Activated naive CD4-positive, alpha-beta T cell treated with anti-CD3 and anti-CD28 coated beads, Interleukin-2, amount 50 U/mL, for 16 hours (primary cell): ENCODE measurements around the gene DGKE.
A peak's percentile ranks its signal among the peaks of the same experiment; 100 is the strongest.

Experiments
- DNase-seq: peaks from one replicate; pipeline ENCODE4 v3.0.0-alpha.2; 2020

The DGKE gene

DNA sequence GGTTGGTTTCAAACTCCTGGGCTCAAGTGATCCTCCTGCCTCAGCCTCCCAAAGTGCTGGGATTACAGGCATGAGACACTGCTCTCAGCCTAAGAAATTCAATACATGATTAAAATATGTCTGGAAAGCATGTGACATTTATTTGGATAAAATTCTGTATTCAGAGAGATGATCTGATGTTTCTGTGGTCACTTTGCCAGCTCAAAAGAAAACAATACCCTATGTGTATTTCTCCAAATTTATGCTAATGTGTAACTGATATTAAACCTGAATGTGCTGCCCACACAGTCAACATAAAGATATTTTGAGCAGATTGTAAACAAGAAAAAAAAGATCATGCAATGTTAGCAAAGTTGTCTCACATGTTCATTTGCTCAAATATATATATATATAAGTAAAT is 16.9 kb upstream of the DGKE start:
- DNase-seq = no peak

DNA sequence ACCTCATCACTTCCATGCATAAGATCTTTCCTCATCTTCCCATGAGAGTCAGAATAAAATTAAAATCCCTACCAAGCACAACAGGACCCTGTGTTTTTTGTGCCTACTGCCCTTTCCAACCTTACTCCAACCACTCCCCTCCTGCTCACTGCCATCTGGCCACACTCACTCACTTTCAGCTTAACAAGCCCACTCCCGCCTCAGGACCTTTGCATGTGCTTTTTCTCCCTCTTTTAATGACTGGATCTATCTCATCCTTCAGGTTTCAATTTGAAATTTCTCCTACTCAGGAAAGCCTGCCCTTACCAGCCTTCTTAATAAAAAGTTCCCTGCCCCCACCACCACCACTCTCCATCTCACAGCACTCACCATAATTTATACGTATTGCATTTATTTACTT is 14.9 kb upstream of the DGKE start:
- DNase-seq = no peak

DNA sequence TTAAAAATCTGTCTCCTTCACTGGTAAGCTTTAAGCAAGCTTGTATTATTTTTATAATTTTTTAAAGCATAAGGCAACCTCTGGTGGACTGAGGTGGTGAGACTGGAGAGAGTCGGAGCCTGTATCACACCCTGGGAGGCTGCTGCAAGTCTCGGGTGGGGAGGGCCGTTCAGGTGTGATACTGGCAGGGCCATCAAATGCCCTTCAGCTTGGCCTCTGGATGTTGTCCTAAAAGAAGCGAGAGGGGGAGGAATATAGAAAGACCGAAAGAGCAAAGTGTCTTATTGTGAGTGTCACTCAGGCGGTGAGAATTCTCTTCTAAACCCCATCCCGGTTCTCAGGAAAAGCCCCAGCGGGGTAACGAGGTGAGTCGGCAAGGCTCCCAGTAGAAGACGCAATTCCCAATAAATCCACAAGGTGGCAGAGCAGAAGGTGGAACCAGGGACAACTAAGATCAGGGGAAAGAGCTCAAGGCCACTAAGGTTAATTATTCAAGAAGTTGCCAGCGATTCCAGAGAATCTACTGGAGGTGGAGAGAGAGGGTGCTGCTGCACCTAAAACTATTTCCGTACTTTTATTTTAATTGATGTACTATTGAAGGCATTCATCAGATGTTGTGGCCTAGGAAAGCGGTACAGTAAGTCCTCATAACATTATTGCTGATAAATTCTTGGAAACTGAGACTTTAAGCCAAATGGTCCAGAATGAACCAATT is 14.4 kb upstream of the DGKE start:
- peak; percentile 65 for DNase-seq

DNA sequence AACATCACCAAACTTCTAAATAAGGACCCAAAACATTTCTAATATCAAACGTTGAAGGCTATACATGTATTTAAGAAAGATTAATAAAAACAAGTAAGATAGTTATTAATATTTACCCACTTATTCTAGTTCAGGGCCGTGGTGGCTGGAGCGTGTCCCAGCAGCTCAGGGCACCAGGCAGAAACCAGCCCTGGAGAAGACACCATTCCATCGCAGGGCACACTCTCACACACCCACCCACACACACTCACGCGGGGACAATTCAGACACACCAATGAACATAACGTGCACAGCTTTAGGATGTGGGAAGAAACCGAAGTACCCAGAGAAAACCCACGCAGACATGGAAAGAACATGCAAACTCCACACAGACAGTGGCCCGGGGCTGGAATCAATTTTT is 13.7 kb upstream of the DGKE start:
- DNase-seq = no peak

DNA sequence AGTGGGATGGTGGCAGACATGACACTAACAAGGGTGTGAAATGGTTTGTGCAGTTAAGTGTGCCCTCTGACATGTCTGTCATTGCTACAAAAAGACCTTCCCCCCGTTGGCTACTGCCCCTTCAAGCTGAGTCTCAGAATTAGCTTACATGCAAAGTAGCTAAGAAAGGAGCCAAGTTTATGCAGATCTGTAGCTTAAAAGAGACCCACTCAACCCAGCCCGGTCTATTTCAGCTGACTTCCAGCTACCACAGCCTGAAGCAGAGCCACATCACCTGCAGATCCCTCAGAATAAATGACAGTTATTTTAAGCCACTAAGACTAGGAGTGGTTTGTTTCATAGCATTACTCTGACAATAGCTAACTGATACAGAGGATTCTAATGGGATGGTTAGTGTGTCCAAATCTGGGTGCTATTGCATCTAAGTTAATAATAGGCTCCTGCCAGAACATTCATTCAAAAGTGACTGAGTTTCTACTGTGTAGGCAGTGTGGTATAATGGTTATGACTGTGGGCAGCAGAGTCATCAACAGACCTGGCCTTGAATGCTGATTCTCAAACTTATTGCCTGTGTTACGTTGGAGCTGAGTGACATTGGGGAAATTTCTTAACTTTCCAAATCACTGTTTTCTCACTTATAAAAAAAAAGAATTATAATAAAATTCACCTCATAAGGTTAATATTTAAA is 12.0 kb upstream of the DGKE start:
- DNase-seq = no peak

DNA sequence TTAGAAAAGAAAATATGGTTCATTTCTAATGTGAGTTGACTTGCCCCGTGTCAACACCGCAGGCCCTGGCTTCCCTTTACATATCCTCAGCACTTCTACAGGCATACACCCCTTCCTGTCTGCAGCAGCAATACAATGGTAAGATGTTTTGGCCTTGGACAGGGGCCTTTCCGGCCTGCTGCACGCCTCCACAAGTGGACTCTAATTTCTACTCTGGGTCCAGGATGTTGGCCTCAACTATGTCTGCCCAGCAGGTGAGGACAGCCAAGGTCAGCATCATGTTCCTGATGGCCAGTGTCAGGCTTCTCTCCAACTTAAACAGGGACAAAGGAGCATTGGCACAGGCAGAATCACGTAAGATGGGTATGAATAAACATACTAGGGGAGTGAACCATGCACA is 11.2 kb upstream of the DGKE start:
- DNase-seq = no peak

DNA sequence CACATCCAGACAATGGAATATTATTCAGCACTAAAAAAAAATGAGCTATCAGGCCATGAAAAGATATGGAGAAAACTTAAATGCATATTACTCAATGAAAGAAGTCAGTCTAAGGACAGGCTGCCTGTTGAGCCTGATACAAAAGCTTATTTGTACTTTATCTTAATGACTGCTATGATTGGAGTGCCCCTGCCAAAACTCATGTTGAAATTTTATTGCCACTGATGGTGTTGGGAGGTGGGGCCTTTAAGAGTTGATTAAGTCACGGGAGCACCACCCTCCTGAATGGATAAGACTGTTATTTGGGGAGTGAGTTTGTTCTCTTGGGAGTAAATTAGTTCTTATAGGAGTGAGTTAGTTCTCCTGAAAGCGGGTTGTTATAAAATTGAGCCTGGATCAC is 10.1 kb upstream of the DGKE start:
- DNase-seq = no peak

DNA sequence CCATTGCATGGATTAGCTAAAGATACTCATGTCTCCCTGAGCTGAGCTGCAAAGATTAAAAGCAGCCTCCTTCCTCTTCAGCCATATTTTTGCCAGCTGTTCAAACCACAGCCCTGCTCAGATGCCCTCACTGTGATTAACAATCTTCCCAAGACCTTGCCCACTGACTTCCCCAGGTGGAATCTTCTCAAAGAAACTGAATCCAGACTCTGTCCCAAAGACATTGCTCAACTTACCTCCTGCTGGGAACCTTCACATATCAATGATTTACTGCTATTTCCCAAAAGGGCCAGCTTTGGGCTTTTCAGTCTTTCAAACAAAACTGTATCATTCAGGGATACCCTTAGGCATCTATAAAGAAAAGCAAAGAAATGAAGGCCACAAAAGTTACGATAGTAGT is 9.4 kb upstream of the DGKE start:
- DNase-seq = no peak

DNA sequence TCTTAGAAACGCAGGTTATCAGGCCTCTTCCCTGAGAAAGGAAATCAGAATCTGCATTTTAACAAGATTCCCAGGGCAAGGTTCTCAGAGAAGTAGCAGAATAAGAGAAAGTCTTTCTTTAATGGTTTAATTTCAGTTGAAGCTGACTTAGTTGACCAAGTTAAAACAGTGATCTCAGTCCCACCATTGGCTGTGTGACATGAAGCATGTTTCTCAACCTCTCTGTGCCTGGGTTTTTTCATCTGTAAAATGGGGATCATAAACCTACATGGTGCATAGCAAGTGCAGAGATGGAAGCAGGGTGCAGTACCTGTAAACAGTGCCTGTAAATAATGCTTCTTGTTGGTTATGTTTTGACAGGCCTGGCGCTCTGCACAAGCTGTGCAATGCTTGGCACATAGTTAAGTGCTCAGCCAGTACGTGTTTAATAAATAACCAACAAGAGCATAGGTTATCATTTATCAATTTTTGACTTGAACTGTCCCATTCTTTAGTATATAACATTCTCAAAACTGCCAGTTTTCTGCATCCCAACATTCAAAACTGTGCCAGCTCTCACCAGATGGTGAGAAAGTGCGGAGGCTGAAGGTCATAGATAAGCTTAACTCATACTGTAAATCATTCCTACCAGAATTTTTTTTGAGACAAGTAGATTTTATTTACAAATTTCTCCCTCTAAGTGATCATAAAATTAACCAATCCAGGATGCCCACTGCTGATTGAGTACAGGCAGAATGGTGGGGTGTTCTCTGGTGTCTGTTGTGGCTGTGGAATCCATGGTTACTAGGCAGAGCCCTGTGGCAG is 7.1 kb upstream of the DGKE start:
- no peak for DNase-seq

DNA sequence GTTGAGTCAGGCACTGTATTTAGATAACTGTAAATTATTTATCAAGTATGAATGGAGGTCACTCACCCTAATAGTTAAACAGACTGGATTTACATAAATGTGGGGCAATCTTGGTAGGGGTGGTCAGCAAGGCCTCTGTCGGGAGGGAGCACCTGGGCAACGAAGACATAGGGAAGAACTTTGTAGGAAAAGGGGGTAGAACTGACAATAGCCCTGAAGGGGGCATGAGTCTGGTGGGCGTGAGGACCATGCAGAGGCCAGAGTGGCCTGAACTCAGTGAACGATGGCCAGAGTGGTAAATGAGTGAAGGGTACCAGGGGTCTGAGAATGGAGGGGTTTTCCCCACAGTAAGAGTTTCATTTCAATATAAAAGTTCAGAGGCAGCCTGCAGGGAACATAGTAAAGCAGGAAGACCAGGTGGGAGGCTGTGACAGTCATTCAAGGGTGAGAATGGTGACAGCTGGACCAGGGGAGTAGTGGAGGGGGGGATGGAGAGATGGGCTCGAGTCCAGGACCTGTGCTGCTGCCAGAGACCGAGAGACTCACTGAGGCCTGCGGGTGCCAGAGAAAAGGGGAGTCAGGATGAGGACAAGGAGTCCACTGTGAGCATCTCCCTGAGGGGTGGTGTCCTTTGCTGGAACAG is 3.1 kb upstream of the DGKE start:
- DNase-seq = no peak

DNA sequence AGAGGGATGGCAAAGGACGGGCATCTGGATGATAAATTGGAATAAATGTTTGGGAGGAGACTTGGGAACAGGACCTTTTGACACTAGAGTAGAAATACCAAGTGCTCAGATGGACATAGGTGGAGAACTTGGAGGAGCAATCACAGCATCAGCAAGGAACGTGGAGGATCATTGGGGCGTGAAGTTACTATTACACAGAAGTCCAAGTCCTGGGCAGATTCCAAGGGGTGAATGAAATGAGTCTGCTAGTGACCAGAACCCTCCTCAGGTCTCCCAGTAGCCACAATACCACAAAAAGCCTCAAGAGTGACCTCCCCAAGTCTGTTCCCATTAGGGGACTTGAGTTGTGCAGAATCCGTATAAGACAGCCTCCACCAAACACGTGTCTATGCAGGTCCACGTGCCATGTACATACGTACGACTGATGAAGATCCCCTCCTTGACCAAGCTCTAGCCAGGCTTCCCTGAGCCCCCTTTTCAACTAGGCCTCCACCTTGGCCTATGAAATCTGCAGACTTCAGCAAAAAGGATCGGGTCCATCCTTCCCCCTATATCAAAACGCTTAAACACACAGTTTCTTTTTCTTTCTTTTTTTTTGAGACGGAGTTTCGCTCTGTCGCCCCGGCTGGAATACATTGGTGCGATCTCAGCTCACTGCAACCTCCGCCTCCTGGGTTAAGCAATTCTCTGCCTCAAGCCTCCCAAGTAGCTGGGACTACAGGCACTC is 2.4 kb upstream of the DGKE start:
- DNase-seq = no peak

DNA sequence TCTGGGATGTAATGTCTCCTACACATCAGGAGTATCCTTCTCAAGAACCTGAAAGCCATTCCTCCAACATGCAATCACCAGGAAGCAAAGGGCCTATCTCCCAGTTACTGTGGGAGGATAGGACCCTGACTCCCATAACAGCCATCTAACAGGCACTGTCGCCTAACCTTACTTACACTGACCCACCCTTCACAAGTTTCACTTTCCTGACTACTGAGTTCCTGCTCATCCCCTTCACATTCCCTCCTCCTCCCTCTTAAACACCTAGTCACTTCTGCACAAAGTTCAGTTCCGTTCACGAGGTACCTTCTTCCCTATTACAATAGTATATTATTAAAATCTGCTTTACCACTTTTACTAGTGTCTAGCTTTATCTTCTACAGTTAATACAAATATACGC is 1.5 kb upstream of the DGKE start:
- DNase-seq = no peak

DNA sequence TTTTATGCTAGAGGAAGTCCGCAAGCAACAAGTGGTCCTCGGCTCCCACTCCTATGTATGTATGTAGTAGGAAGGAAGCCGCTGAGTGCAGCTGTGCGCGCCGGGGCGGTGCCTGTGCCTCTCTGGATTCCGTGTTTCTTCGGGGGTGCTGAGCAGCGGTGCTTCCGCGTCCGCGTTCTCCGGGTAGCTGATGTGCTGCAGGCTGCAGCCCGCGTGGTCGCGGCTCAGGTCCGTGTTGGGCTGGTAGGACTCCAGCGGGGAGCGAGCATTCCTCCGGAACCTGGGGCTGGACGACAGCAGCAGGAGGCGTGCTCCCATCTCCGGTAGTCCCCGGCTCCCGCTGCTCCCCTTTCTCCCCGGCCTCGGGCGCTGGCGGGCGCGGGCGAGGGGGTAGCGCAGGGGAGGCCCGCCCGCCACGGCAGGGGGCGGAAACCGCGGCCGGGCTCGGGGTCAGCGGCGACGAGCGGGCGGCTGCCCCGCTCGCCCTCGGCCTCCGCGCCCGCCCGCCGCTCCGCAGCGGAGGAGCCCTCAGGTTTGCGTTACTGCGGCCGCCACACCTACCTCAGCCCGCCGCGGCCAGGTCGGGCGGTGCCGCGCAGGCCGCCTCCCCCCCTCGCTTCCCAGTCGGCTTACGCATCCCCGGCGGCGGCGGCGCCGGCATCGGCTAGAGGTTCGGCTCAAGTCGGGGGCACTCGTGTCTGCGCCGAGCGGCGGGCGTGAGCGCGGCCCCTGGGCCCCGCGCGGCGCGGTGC is 718 bp upstream of the DGKE start:
- peak; percentile 66 for DNase-seq

DNA sequence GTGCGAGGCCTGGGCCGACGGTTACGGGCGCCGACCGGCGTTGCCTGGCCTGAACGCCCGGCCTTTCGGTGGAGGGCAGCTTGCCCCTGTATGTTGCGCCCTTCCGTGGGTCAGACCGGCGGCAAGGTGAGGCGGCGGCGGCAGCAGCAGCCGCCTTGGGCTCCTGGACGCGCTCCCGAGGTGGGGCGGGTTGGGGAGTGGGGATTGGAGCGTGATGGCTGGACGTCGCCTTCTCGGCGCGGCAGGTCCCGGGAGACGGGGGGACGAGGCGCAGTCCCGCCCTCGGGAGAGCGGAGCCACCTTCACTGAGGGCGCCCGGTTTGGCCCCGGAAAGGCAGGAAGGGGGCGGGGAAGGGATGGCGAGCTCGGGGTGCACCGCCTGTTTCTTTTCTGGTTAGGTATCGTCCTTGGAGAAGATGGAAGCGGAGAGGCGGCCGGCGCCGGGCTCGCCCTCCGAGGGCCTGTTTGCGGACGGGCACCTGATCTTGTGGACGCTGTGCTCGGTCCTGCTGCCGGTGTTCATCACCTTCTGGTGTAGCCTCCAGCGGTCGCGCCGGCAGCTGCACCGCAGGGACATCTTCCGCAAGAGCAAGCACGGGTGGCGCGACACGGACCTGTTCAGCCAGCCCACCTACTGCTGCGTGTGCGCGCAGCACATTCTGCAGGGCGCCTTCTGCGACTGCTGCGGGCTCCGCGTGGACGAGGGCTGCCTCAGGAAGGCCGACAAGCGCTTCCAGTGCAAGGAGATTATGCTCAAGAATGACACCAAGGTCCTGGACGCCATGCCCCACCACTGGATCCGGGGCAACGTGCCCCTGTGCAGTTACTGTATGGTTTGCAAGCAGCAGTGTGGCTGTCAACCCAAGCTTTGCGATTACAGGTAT is 671 bp downstream of the DGKE start:
- DNase-seq = peak; percentile 74

DNA sequence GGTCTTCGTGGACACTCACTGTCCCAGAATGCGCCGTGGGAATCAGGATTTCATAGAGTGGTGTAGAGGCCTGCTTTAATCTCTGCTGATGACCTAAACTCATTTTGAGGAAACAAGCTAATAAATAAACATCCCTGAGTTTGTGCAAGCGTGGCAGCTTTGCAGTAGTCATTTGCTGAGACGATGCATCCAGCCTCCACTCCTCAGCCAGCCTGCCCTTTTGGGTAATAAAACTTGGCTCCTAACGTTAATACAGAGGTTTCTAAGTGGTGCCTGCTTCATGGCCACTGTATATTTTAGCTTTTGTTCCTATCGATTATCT is 1.3 kb downstream of the DGKE start:
- no peak for DNase-seq

DNA sequence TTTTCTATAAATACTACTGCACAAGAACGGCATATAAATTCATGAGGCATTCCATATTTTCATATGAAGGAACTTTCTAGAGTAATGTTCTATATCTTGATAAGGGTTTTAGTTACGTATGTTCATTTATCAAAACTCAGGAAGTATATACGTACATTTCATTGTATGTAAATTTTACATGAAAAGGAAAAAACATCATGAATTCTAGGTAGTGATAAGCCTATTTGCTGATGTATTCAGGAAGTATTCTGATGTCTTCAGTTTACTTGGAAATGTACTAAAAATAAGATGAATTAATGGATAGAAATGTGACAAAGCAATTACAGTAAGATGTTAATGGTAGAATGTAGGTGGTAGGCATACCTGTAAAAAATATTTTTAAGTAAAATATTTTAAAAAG is 4.7 kb downstream of the DGKE start:
- no peak for DNase-seq

DNA sequence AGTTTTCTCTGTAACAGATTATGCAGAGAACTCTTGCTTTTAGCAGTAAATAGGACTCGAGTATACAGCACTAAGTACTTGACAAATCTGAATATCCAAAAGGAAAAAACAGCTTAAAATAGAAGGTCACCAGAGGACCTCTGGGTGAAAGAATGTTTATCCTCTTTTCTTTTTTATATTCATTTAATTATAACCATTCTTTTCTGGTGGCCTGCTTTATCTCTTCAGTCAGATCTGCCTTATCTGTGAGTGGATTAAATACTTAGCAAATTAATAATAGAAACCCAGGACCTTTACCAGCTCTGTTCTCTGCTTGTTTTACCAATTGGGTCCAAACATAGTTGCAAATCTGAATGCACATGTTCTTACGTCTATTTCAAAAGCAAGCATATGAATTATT is 8.6 kb downstream of the DGKE start:
- no peak for DNase-seq

DNA sequence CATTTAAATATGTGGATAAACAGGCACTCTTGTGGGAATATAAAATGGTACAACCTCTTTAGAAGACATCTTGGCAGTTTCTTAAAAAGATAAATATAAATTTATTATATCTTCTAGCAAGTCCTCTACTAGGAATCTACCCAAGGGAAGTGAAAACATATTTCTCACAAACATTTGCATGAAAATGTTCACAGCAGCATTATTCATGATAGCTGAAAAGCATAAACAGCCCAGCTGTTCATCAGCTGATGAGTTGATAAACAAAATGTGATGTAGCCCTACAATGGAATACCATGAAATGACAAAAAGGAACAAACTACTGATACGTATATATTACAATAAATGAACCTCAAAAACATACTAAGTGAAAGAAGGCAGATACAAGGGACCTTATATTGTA is 12.0 kb downstream of the DGKE start:
- no peak for DNase-seq

DNA sequence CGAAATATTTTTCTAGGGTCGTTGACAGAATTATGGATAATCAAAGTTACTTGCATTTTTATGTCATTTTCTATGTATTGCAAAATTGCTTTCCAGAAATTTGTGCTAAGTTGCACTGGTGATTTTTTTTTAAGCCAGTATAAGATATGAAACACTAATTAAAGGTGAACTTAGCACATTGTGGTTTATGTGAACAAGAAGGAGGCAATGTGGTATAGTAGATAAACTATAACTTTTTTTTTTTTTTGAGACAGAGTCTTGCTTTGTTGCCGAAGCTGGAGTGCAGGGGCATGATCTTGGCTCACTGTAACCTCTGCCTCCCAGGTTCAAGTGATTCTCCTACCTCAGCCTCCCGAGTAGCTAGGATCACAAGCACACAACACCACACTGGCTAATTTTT is 13.2 kb downstream of the DGKE start:
- no peak for DNase-seq

DNA sequence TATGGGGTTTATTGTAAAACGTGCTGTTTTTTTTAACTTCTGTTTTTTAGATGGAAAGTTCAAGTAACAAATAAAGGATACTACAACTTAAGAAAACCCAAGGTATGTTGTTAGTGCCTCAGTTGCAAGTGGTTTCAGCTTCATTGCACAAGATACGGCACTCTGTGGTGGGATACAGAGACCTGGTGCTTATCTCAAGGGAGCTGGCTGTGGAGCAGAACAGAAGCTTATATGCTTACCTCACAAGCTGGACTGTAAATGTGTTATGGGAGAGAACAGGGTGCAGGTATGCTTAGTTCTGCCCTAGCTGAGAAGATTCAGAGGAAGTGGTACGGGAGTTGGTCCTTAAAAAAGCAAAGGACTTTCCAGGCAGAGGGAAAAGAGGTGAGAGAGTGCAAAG is 15.2 kb downstream of the DGKE start:
- DNase-seq = no peak

DNA sequence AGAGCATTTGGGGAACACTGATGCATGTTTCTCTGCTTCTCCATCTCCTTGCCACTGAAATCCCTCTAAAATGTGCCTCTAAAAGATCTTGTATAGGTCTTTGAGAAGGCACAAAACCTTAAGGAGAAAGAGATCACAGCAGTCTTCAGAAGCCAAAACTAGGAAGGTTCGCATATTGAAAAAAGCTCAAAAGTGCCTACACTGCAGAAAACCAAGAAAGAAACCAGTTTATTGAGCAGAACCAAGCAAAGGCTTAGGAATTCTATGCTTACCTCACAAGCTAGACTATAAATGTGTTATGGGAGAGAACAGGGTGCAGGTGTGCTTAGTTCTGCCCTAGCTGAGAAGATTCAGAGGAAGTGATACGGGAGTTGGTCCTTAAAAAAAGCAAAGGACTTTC is 16.6 kb downstream of the DGKE start:
- no peak for DNase-seq
